BLaER1 treated with 17β-estradiol and CSF1 and Interleukin-3, amounts not matched to agents 10 nM and 100 nM (cell line): ENCODE results near the gene NDUFS8.

ENCODE experiments used
- H3K27ac ChIP-seq, 11 experiments: shearing (Covaris generic); formaldehyde crosslinking; 2 replicates each; pipeline ENCODE4 v1.8.1; 2022
- H3K27me3 ChIP-seq, 11 experiments: shearing (Covaris generic); formaldehyde crosslinking; 2 replicates each; pipeline ENCODE4 v1.8.1; 2022
- H3K36me3 ChIP-seq, 11 experiments: shearing (Covaris generic); formaldehyde crosslinking; 2 replicates each; pipeline ENCODE4 v1.8.1; 2022
- H3K4me1 ChIP-seq, 10 experiments: shearing (Covaris generic); formaldehyde crosslinking; 2 replicates each; pipeline ENCODE4 v1.8.1; 2022
- H3K4me2 ChIP-seq, 11 experiments: shearing (Covaris generic); formaldehyde crosslinking; 2 replicates each; pipeline ENCODE4 v1.8.1; 2022
- H3K4me3 ChIP-seq, 10 experiments: shearing (Covaris generic); formaldehyde crosslinking; 2 replicates each; pipeline ENCODE4 v1.8.1; 2022
- H3K9ac ChIP-seq, 11 experiments: shearing (Covaris generic); formaldehyde crosslinking; 2 replicates each; pipeline ENCODE4 v1.8.1; 2022
- H3K9me3 ChIP-seq, 11 experiments: shearing (Covaris generic); formaldehyde crosslinking; replicated peaks in 1 of 11; 2 replicates each; pipeline ENCODE4 v1.8.1; 2022
- H4K20me1 ChIP-seq, 11 experiments: shearing (Covaris generic); formaldehyde crosslinking; 2 replicates each; pipeline ENCODE4 v1.8.1; 2022
- Cebpa-rat ChIP-seq, 11 experiments: shearing (Covaris generic); IDR thresholded peaks; 2 replicates each; pipeline ENCODE4 v1.8.1; 2022

NDUFS8 gene

DNA sequence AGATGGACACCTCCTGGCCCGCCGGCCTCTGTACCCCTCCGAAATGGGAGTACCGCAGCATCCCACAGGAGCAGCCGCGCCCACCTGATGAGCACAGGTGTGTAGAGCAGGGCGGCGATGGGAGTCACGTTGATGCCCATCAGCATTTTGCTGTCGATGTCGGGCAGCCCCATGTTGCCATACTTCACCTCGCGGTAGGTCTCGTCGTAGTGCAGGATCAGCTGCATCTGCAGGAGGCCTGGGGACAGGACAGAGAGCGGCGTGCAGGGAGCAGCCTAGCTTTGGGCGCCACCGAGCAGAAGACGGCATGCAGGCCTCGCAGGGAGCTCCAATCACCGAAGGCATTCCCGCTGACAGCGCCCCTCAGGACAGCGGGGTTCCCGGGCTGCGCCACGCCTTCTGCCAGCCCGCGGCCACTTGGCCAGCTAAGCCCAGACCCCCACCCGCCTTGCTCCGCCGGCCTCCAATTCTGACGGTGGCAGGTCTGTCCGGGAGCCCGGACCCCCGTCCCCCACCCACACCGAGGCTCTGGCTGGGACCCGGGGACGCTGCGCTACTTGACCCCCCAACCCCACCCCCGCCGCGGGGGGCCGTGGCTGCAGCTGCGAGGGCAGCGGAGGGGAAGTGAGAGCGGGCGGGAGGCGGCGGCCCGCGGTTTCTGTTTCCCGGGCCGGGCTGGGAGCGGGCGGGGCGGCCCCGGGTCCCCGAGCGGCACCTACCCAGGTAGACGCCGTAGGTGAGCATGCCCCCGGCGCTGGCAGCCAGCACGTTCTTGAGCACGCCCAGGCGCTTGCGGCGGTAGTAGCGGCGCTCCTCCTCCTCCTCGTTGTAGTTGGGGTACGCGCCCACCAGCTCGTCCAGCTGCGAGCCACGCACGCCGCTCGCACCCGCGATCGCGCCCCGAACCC, 27.3 kb upstream of the NDUFS8 start:
- Histone ChIP-seq H3K27ac (peak overlapping the region; percentile 54 to 97 (median 92)), H3K4me3 (peak overlapping the region; percentile 69 to 88 (median 80)), H3K9me3 (no peaks in the 10 kb centered on the region), H3K9ac (peak overlapping the region; percentile 80 to 92 (median 88)), H3K36me3 (peaks cover 26 to 48% (median 34%) of the 10 kb centered on the region in 11 experiments), H4K20me1 (peaks cover 0 to 51% (median 14%) of the 10 kb centered on the region in 11 experiments; a peak in 16 of 22 replicates), H3K4me1 (peaks cover 81 to 88% (median 84%) of the 10 kb centered on the region in 10 experiments), H3K4me2 (peak overlapping the region; percentile 88 to 100 (median 98)), H3K27me3 (no peaks in the 10 kb centered on the region)
- TF ChIP-seq Cebpa-rat (IDR thresholded peaks at IDR 0.05): no peak

DNA sequence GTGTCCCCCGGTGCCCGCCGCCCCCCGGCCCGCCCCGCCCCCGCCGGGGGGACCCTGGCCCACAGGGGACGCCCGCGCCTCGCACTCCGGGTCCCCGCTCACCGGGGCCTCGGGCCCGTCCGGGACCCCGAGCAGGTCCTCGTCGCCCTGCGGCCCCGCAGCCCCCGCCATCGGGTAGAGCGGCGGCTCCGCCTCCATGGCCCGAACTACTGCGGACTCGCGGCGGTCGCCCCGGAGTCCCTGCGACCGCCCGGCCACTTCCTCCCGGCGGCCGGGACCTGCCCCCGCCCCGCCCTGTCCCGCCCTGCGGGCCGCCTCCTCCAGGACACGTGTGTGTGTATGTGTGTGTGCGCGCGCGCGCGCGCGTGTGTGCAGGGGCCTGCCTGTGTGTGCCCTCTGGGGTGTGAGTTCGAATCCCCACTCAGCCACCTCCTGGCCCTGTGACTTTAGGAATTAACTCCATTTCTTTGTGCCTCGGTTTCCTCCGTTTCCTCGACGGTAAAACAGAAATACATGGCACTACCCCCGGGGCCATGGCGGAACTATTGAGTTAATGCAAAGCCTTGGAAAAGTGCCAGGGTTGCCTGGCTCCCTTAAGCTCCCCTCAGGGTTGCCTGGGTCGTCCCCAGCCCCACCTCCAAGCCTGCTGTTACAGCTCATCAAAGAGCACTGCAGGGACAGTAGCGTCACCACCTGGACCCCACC, 26.5 kb upstream of the NDUFS8 start, which contains the start of gene UNC93B1:
Gene UNC93B1 (minus strand): TSS at position 252 of the 705 bp plus-strand sequence. CDS start 54 bp downstream, at position 198.
- H3K9me3 ChIP-seq: no peaks in the 10 kb centered on the region
- peak within 1 kb of the TSS; percentile 54 to 100 (median 94) for H3K27ac ChIP-seq
- peaks cover 0 to 43% (median 9%) of the 10 kb centered on the region in 11 experiments; a peak in 12 of 22 replicates for H4K20me1 ChIP-seq
- TF ChIP-seq Cebpa-rat (IDR thresholded peaks at IDR 0.05): no peak
- peaks cover 17 to 40% (median 26%) of the 10 kb centered on the region in 11 experiments for H3K36me3 ChIP-seq
- no peaks in the 10 kb centered on the region for H3K27me3 ChIP-seq
- H3K9ac ChIP-seq: peak within 1 kb of the TSS; percentile 80 to 92 (median 88)
- H3K4me2 ChIP-seq: peak within 1 kb of the TSS; percentile 88 to 100 (median 98)
- peaks cover 84 to 88% (median 86%) of the 10 kb centered on the region in 10 experiments for H3K4me1 ChIP-seq
- peak within 1 kb of the TSS; percentile 69 to 88 (median 80) for H3K4me3 ChIP-seq

DNA sequence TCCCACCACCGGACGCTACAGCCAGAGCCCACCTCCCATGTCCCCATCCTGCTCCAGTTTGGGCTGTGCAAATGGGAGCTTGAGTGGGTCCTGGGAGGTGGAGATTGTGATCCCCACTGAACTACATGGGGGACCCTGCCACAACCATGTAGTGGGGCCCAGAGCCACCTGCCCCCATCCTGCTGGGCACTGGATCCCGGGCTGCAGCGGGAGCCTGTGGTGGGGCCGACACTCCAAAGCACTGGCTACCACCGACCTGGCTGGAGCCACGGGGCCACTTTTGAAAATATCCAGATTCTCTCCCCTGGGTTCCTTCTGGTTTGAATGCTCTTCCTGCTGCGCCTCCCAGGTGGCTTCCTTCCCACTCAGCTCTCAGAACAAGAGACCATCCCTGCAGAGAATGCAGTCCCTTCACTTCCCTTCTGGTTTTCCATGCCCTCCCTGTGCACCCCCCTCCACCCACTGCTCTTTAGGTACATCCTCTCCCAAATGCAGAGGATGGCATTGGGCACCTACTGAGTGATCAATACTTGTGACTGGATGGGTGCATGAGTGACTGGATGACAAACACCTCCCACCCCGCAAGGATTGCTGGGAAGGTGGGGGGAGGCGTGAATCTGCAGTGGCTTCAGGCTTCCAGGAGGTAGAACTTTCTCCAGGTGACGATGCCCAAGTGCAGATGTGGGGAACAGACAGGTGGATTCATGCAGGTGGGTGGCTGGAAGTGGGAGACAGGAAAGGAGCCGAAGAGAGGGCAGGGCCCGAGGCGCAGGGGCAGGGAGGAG, 25.7 kb upstream of the NDUFS8 start:
- Histone ChIP-seq H3K27me3 (no peaks in the 10 kb centered on the region), H3K4me1 (peaks cover 84 to 90% (median 86%) of the 10 kb centered on the region in 10 experiments), H3K4me2 (peak overlapping the region; percentile 78 to 100 (median 96)), H3K36me3 (peaks cover 10 to 32% (median 19%) of the 10 kb centered on the region in 11 experiments; a peak in 21 of 22 replicates), H3K9me3 (no peaks in the 10 kb centered on the region), H3K9ac (peak overlapping the region; percentile 23 to 92 (median 88); a peak in 19 of 22 replicates), H4K20me1 (peaks cover 0 to 36% (median 1%) of the 10 kb centered on the region in 11 experiments; a peak in 9 of 22 replicates), H3K27ac (peak overlapping the region in 10 of 11 experiments; percentile 79 to 100 (median 95); a peak in 19 of 22 replicates), H3K4me3 (peak overlapping the region; percentile 69 to 88 (median 80); a peak in 19 of 20 replicates)
- TF ChIP-seq Cebpa-rat (IDR thresholded peaks at IDR 0.05): no peak

DNA sequence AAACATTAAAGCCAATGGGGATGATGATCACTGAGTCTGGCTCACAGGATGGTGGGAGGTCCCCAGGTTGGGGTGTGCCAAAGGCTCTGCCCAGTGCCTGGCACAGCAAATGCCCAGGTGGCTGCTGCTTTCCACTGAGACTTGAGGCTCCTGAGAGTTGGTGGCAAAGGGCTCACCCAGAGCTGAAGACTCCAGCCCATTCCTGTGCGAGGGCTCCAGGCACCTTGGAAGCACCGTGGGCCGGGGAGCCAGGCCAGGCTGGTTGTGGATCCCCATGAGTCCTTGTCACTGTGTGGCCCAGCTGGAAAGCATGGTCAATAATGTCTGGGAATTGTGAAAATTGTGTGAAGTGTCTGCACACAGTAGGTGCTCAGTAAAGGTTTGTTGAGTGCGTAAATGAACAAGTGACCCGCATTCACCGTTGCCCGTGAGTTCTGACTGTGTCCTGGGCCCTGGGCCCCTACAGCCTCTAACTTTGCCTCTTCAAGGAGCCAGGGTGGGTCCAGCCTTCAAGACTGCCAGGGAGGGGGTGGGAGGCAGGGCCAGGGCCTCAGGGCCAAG, 23.8 kb upstream of the NDUFS8 start:
- TF ChIP-seq Cebpa-rat (IDR thresholded peaks at IDR 0.05): no peak
- Histone ChIP-seq H3K4me2 (peak overlapping the region; percentile 42 to 100 (median 96)), H3K27me3 (no peaks in the 10 kb centered on the region), H3K36me3 (peaks cover 0 to 13% (median 0%) of the 10 kb centered on the region in 11 experiments; a peak in 4 of 22 replicates), H4K20me1 (peaks cover 0 to 16% (median 0%) of the 10 kb centered on the region in 11 experiments; a peak in 5 of 22 replicates), H3K4me3 (no peak overlapping the region; a peak in 1 of 20 replicates), H3K4me1 (peaks cover 79 to 90% (median 84%) of the 10 kb centered on the region in 10 experiments), H3K27ac (peak overlapping the region in 9 of 11 experiments; percentile 25 to 100 (median 96); a peak in 17 of 22 replicates), H3K9me3 (no peaks in the 10 kb centered on the region), H3K9ac (peak overlapping the region in 10 of 11 experiments; percentile 7 to 98 (median 54); a peak in 16 of 22 replicates)

DNA sequence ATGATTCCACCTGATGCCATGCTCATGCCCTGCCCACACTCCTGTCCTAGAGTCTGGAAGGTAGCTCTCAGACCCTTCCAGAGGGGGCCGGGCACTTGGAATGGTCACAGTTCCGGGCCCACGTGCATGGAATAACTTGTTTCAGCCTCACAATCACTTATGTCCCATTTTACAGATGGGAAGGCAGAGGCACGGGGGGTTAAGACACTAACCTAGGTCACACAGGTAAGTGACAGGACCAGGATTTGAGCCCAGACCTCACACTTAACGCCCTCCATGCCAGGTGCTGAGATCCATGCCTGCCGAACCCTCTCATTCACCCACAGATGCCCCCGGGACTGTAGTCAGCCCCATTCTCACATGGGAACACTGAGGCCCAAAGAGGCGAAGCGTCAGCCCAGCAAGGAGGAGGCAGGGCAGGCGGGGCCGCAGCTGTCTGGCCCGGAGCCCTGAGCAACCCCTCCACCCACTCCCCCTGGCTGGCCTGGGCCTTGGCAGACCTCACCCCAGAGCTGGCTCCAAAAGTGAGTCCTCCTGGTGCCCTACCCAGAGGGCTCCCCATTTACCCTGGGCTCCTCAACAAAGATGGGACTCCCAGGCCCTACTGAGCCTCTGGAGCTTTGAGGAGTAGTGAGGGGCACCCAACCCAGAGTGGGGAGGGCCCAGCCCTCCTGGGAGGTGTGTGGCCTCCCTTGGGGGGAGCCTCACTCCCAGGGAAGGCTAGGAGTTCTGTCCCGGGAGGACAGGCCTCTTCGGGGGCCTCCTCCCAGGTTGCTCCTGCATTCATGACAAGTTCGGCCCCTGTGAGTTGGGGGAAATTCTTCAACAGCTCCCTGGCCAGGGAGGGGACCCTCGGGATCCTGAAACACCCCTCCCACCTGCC, 22.7 kb upstream of the NDUFS8 start:
- H3K4me2 ChIP-seq: peak overlapping the region; percentile 93 to 100 (median 98)
- peak overlapping the region; percentile 87 to 98 (median 92) for H3K9ac ChIP-seq
- TF ChIP-seq Cebpa-rat (IDR thresholded peaks at IDR 0.05): no peak
- H3K27ac ChIP-seq: peak overlapping the region; percentile 91 to 100 (median 96)
- peaks cover 0 to 2% (median 0%) of the 10 kb centered on the region in 11 experiments; a peak in 2 of 22 replicates for H3K36me3 ChIP-seq
- peaks cover 81 to 90% (median 84%) of the 10 kb centered on the region in 10 experiments for H3K4me1 ChIP-seq
- H3K9me3 ChIP-seq: no peaks in the 10 kb centered on the region
- H3K27me3 ChIP-seq: no peaks in the 10 kb centered on the region
- peak overlapping the region in 4 of 10 experiments; percentile 66 to 71 (median 67); a peak in 5 of 20 replicates for H3K4me3 ChIP-seq
- H4K20me1 ChIP-seq: peaks cover 0 to 6% (median 0%) of the 10 kb centered on the region in 11 experiments; a peak in 3 of 22 replicates

DNA sequence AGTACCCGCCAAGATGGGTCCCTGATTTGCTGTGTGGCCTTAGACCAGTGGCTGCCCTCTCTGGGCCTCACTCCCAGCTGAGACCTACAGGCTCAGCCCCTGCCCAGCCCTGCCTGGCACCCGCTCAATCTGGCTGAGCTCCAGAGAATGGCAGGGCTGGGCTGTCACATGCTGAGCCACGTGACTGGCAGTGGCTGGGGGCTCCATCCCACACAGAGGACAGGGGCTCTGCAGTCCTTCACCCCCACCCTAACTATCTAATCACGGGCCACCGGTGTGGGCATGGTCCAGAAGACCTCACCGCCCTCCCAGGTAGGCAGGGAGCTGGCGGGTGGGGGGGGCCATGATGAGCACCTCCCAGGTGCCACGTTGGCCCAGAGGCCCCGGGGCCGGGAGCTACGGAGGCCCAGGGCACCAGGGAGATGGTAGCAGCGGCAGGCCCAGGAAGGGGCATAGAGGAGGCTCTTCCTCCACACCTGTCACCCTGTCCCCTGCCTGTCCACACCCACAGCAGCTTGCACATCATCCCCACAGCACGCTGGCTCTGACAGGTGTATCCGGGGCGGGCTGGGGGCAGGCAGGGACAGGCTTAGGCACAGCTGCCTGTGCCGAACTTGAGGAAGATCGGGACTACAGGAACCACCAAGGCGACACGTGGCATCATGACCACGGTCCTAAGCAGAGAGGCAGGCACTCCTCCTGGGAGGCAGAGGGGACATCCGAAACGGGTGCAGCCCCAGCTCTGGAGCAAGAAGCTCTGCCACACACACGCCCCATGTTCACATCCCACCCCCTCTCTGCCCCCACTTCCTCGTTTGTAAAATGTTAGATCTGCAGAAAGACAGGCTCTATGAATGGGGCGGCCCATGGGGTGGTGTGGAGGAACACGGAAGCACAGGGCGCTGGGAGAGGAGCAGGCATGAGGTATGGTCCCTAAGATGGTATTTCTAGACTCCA, 21.8 kb upstream of the NDUFS8 start:
- peaks cover 0 to 8% (median 0%) of the 10 kb centered on the region in 11 experiments; a peak in 4 of 22 replicates for H3K36me3 ChIP-seq
- TF ChIP-seq Cebpa-rat (IDR thresholded peaks at IDR 0.05): peak in 2 of 11 experiments; percentile 31 to 44; a peak in 2 of 22 replicates
- H3K9ac ChIP-seq: peak overlapping the region; percentile 87 to 98 (median 92)
- H3K27me3 ChIP-seq: no peaks in the 10 kb centered on the region
- peaks cover 90 to 96% (median 93%) of the 10 kb centered on the region in 10 experiments for H3K4me1 ChIP-seq
- peak overlapping the region; percentile 93 to 100 (median 98) for H3K4me2 ChIP-seq
- H3K4me3 ChIP-seq: peak overlapping the region; percentile 52 to 75 (median 67); a peak in 17 of 20 replicates
- H4K20me1 ChIP-seq: peaks cover 0 to 3% (median 0%) of the 10 kb centered on the region in 11 experiments; a peak in 1 of 22 replicates
- no peaks in the 10 kb centered on the region for H3K9me3 ChIP-seq
- H3K27ac ChIP-seq: peak overlapping the region; percentile 91 to 100 (median 96)
